Mucosa of descending colon (tissue), 3 donors: ENCODE data around the gene AQP12A. TPM values are rescaled to one million over a fixed set of nuclear protein-coding genes. Genes with fewer than 3 reads are reported as not detected.

ENCODE experiments used
- ATAC-seq: fragments of 200-7000 bp; cut with Tn5 transposase; one replicate; pipeline ENCODE4 v1.9.1; 2020; ENCODE audit warnings: mild to moderate bottlenecking, moderate library complexity
- DNase-seq, 3 donors: peaks; one replicate each; pipeline ENCODE4 v3.0.0-alpha.2; 2020
- H3K36me3 ChIP-seq: fragments of 200-600 bp; one replicate; pipeline ENCODE4 v1.8.0; 2021; ENCODE audit warnings: low read depth, mild to moderate bottlenecking
- H3K4me1 ChIP-seq: fragments of 200-600 bp; one replicate; pipeline ENCODE4 v1.8.0; 2021; ENCODE audit warnings: low read depth, mild to moderate bottlenecking
- H3K4me3 ChIP-seq: fragments of 200-600 bp; one replicate; pipeline ENCODE4 v1.8.0; 2021; ENCODE audit warnings: mild to moderate bottlenecking
- H3K9me3 ChIP-seq: fragments of 200-600 bp; one replicate; pipeline ENCODE4 v1.8.0; 2021; ENCODE audit warnings: mild to moderate bottlenecking
- intact Hi-C, 2 donors: fragments of 100-400 bp; cut with DNase I in 1 of 2; cut with micrococcal nuclease in 1 of 2; formaldehyde crosslinking; loops; one replicate each; pipeline versions ENCODE4 v1.11.0 to v1.11.1; 2022; cut with DNase I, micrococcal nuclease
- total RNA-seq, 3 donors: library from RNA; stranded (reverse); fragmentation: NEBNext Ultra II Directional in 2 of 3; extraction: Animal tissue kit (Norgen Biotek cat#: 25700) in 2 of 3; gene quantifications; one replicate each; pipeline versions ENCODE4 v1.2.1 to v1.2.4, GENCODE V29; 2021 to 2023
- TF ChIP-seq, protein P1 (sequence below): fragments of 200-600 bp; IDR thresholded peaks from one replicate; pipeline ENCODE4 v1.8.0; 2022; ENCODE audit warnings: antibody characterized with exemption, mild to moderate bottlenecking
- donor health status: DM: no; HTN: no; CAD: no; lungs with moderate emphysema.
- donor health status: DM: no; HTN: no; CAD: no.
- donor health status: DM: no; HTN: yes; CAD: no.

The AQP12A gene
- total RNA-seq, 3 donors from 2014 or later, result 9.7 to 18.9 TPM; not detected in 1

- intact Hi-C loops, result no loop called here
- no peak for DNase-seq
- Histone ChIP-seq H3K36me3 (no peaks in the 10 kb centered on the region), H3K4me1 (no peaks in the 10 kb centered on the region), H3K9me3 (no peaks in the 10 kb centered on the region), H3K4me3 (no peak overlapping the region)
- TF ChIP-seq, protein P1, sequence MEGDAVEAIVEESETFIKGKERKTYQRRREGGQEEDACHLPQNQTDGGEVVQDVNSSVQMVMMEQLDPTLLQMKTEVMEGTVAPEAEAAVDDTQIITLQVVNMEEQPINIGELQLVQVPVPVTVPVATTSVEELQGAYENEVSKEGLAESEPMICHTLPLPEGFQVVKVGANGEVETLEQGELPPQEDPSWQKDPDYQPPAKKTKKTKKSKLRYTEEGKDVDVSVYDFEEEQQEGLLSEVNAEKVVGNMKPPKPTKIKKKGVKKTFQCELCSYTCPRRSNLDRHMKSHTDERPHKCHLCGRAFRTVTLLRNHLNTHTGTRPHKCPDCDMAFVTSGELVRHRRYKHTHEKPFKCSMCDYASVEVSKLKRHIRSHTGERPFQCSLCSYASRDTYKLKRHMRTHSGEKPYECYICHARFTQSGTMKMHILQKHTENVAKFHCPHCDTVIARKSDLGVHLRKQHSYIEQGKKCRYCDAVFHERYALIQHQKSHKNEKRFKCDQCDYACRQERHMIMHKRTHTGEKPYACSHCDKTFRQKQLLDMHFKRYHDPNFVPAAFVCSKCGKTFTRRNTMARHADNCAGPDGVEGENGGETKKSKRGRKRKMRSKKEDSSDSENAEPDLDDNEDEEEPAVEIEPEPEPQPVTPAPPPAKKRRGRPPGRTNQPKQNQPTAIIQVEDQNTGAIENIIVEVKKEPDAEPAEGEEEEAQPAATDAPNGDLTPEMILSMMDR, result no peak
- no peak for ATAC-seq
Measured at GRCh38 chr2:240724431-240724830, 32.8 kb downstream of the AQP12A start.

- H3K4me1 ChIP-seq, result no peaks in the 10 kb centered on the region
- no peak overlapping the region for H3K4me3 ChIP-seq
- intact Hi-C loops, result no loop called here
- TF ChIP-seq, protein P1, result no peak
- no peaks in the 10 kb centered on the region for H3K9me3 ChIP-seq
- H3K36me3 ChIP-seq, result no peaks in the 10 kb centered on the region
- DNase-seq, result no peak
- no peak for ATAC-seq
Measured at GRCh38 chr2:240725266-240725665, 33.6 kb downstream of the AQP12A start.

GRCh38 chr2:240725671-240726070 lies 34.0 kb downstream of the AQP12A start:
- no peaks in the 10 kb centered on the region for H3K36me3 ChIP-seq
- ATAC-seq (no peak), DNase-seq (no peak)
- TF ChIP-seq, protein P1, result no peak
- H3K4me1 ChIP-seq, result no peaks in the 10 kb centered on the region
- no peak overlapping the region for H3K4me3 ChIP-seq
- intact Hi-C loops, result no loop called here
- no peaks in the 10 kb centered on the region for H3K9me3 ChIP-seq

GRCh38 chr2:240726876-240727275 lies 35.2 kb downstream of the AQP12A start:
- DNase-seq, result no peak
- Histone ChIP-seq H3K9me3 (no peaks in the 10 kb centered on the region), H3K4me3 (no peak overlapping the region), H3K36me3 (no peaks in the 10 kb centered on the region), H3K4me1 (no peaks in the 10 kb centered on the region)
- intact Hi-C loops, result no loop called here
- ATAC-seq, result no peak
- TF ChIP-seq, protein P1, result no peak

GRCh38 chr2:240727439-240727838 lies 35.8 kb downstream of the AQP12A start:
- Histone ChIP-seq H3K9me3 (no peaks in the 10 kb centered on the region), H3K4me3 (no peak overlapping the region), H3K4me1 (no peaks in the 10 kb centered on the region), H3K36me3 (no peaks in the 10 kb centered on the region)
- no peak for DNase-seq
- TF ChIP-seq, protein P1, result no peak
- ATAC-seq, result no peak
- intact Hi-C loops, result no loop called here

- H3K36me3 ChIP-seq, result no peaks in the 10 kb centered on the region
- ATAC-seq (no peak), DNase-seq (no peak)
- intact Hi-C loops, result no loop called here
- TF ChIP-seq, protein P1, result no peak
- no peaks in the 10 kb centered on the region for H3K9me3 ChIP-seq
- H3K4me3 ChIP-seq, result no peak overlapping the region
- H3K4me1 ChIP-seq, result no peaks in the 10 kb centered on the region
Measured at GRCh38 chr2:240727913-240728312, 36.2 kb downstream of the AQP12A start.
